Stomach (tissue), 4 donors: ENCODE measurements around the gene C15orf61.

Source experiments
- EP300 ChIP-seq: sonication (generic); formaldehyde crosslinking; IDR thresholded peaks from one replicate; pipeline ENCODE4 v1.6.1; 2017; ENCODE audit warnings: antibody characterized with exemption
- TF ChIP-seq, protein P1 (sequence below), 7 experiments: fragments of 450-650 bp in 4 of 7; fragments of 200-600 bp in 3 of 7; sonication (generic) in 3 of 7; IDR thresholded peaks; one replicate each; pipeline ENCODE4 v1.5.1; 2016 to 2019; ENCODE audit warnings: antibody characterized with exemption in 7 of 7, control low read depth in 2 of 7, mild to moderate bottlenecking in 1 of 7

DNA sequence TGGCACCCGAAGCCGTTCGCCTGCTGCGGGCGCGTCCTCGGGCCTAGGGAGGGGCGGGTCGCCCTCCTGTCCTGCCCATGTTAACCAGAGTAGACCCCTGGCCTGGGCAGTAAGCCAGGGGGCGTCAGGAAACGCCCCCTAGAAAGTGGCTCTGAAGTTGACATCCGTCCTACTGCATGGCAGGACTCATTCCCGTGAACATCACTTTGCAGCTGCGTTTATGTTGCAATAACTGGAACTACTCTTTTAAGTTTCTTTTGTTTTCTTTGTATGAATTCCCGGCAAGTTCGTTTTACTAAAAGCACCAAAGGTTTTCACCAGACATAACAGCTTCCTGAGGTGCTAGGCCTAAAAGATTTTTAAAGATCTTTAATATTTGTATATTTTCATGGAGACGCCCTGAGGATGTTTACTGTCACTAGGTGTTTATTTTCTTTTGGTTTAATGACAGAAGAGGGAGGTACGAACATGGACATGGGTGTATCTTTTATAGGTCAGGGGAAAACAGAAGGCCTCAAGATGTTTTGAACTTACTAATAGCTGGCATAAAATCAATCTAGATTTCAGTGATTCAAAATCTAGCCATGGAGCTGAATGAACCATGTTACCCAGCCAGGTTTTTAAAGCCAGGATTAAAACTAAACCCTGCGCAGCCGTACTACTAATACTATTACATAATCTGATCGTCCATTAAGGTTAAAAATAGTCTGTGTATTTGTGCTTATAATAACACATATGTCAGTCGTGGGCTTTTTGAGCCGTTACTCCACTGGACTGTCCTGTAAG lies 1.0 kb downstream of the C15orf61 start:
- TF ChIP-seq, protein P1, sequence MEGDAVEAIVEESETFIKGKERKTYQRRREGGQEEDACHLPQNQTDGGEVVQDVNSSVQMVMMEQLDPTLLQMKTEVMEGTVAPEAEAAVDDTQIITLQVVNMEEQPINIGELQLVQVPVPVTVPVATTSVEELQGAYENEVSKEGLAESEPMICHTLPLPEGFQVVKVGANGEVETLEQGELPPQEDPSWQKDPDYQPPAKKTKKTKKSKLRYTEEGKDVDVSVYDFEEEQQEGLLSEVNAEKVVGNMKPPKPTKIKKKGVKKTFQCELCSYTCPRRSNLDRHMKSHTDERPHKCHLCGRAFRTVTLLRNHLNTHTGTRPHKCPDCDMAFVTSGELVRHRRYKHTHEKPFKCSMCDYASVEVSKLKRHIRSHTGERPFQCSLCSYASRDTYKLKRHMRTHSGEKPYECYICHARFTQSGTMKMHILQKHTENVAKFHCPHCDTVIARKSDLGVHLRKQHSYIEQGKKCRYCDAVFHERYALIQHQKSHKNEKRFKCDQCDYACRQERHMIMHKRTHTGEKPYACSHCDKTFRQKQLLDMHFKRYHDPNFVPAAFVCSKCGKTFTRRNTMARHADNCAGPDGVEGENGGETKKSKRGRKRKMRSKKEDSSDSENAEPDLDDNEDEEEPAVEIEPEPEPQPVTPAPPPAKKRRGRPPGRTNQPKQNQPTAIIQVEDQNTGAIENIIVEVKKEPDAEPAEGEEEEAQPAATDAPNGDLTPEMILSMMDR (IDR thresholded peaks at IDR 0.05): no peak
- no peak for TF ChIP-seq EP300
